OCI-LY7 (cell line): ENCODE data around the gene YTHDF1. TPM values are rescaled to one million over a fixed set of nuclear protein-coding genes. Genes with fewer than 3 reads are reported as not detected.
A peak's percentile ranks its signal among the peaks of the same experiment; 100 is the strongest.
"Not testable (repeated sequence)": the region's sequence is repeated elsewhere in the genome, so short reads cannot be mapped to it uniquely, and the experiment has no call there.

Experiments used
- BruUV-seq: library from RNA; stranded (reverse); fragments of 400-500 nt; replicated peaks from 2 replicates; lab custom pipeline; 2021; lab: Mats Ljungman, UMichigan
- CTCF ChIA-PET: fragments of 300-600 bp; sonication (Branson Sonifier 250); formaldehyde crosslinking; loops from one replicate; lab custom pipeline; 2022; ENCODE audit warnings: antibody characterized with exemption; ENCODE audit not compliant: unreplicated experiment; lab: Charles Lee
- POLR2A ChIA-PET: fragments of 300-600 bp; sonication (Branson Sonifier 250); formaldehyde crosslinking; loops from one replicate; lab custom pipeline; 2022; ENCODE audit warnings: antibody characterized with exemption; lab: Charles Lee
- DNase-seq: peaks from one replicate; pipeline ENCODE4 v3.0.0-alpha.2; 2015; ENCODE audit warnings: low spot score
- H2AFZ ChIP-seq: fragments of 200-600 bp; sonication (generic), shearing (Covaris generic); 2 replicates; pipeline ENCODE4 v1.6.1; 2014; ENCODE audit warnings: mild to moderate bottlenecking, antibody characterized with exemption, low read length, moderate library complexity
- H3K27ac ChIP-seq: fragments of 200-600 bp; sonication (generic); 2 replicates; pipeline ENCODE4 v1.5.1; 2014; ENCODE audit warnings: mixed run types, low read depth, mild to moderate bottlenecking, moderate library complexity, low read length, inconsistent platforms; ENCODE audit not compliant: poor library complexity, severe bottlenecking
- H3K36me3 ChIP-seq: fragments of 200-600 bp; sonication (generic); 2 replicates; pipeline ENCODE4 v1.6.1; 2014; ENCODE audit warnings: mild to moderate bottlenecking, antibody characterized with exemption, low read length, moderate library complexity, mixed read lengths; ENCODE audit not compliant: insufficient read depth
- H3K4me1 ChIP-seq: fragments of 200-600 bp; sonication (generic); 2 replicates; pipeline ENCODE4 v1.5.1; 2014; ENCODE audit warnings: mild to moderate bottlenecking, low read length; ENCODE audit not compliant: insufficient read depth, poor library complexity, severe bottlenecking
- H3K4me2 ChIP-seq: fragments of 200-600 bp; sonication (generic); 2 replicates; pipeline ENCODE4 v1.6.1; 2014; ENCODE audit warnings: mild to moderate bottlenecking, low read length
- H3K4me3 ChIP-seq: fragments of 200-600 bp; sonication (generic); 2 replicates; pipeline ENCODE4 v1.5.1; 2014; ENCODE audit warnings: mild to moderate bottlenecking, low read depth, low read length; ENCODE audit not compliant: poor library complexity, severe bottlenecking
- H3K79me2 ChIP-seq: fragments of 200-600 bp; sonication (generic); 2 replicates; pipeline ENCODE4 v1.6.1; 2016; ENCODE audit warnings: low read depth, mild to moderate bottlenecking, low read length, moderate library complexity, mixed read lengths; ENCODE audit not compliant: insufficient read depth
- H3K9me2 ChIP-seq: fragments of 200-600 bp; sonication (generic); 2 replicates; pipeline ENCODE4 v1.6.1; 2016; ENCODE audit warnings: mild to moderate bottlenecking, low read length, mixed read lengths; ENCODE audit not compliant: insufficient read depth
- H3K9me3 ChIP-seq: fragments of 200-600 bp; sonication (generic); 2 replicates; pipeline ENCODE4 v1.6.1; 2014; ENCODE audit warnings: mild to moderate bottlenecking, mixed run types, low read length, mixed read lengths
- H4K20me1 ChIP-seq: fragments of 200-600 bp; sonication (generic); 2 replicates; pipeline ENCODE4 v1.6.1; 2014; ENCODE audit warnings: mild to moderate bottlenecking, antibody characterized with exemption, low read length, moderate library complexity, mixed read lengths; ENCODE audit not compliant: insufficient read depth
- CTCF ChIP-seq: fragments of 200-600 bp; sonication (generic); conservative IDR thresholded peaks from 2 replicates; pipeline ENCODE4 v1.5.1; 2014; ENCODE audit warnings: mild to moderate bottlenecking, antibody characterized with exemption, low read length, moderate library complexity, mixed read lengths
- EZH2phosphoT487 ChIP-seq: fragments of 200-600 bp; sonication (generic); IDR thresholded peaks from 2 replicates; pipeline ENCODE4 v1.6.1; 2018; ENCODE audit warnings: low read depth, borderline replicate concordance, mild to moderate bottlenecking, mixed run types, antibody characterized with exemption, low read length, moderate library complexity, mixed read lengths
- intact Hi-C: fragments of 100-400 bp; cut with micrococcal nuclease; formaldehyde crosslinking; loops from one replicate; pipeline ENCODE4 v1.10.0; 2022; ENCODE audit not compliant: unreplicated experiment
- total RNA-seq, 2 experiments: library from RNA; depleted of rRNA in 1 of 2; stranded (reverse); fragments of >200 nt in 1 of 2; shearing (Covaris generic) in 1 of 2; gene quantifications; 2 replicates each; pipeline ENCODE4 v1.2.3, GENCODE V29; 2014 to 2022

The YTHDF1 gene
- total RNA-seq, 2 experiments from 2014 or later, result 31.3 to 42.7 TPM

GRCh38 chr20:63158352-63158751 is 57.6 kb downstream of the YTHDF1 start:
- POLR2A ChIA-PET, result no interaction called here
- H3K4me1 ChIP-seq, result no peaks in the 10 kb centered on the region
- no peaks in the 10 kb centered on the region for H3K79me2 ChIP-seq
- intact Hi-C loops, result no loop called here
- no peak overlapping the region for H3K4me2 ChIP-seq
- BruUV-seq, result no TSS peak
- H4K20me1 ChIP-seq, result no peaks in the 10 kb centered on the region
- TF ChIP-seq CTCF (no peak), EZH2phosphoT487 (no peak)
- no peaks in the 10 kb centered on the region for H3K36me3 ChIP-seq
- DNase-seq, result no peak
- no peak overlapping the region for H3K27ac ChIP-seq
- no peak overlapping the region for H3K4me3 ChIP-seq
- no peaks in the 10 kb centered on the region for H3K9me2 ChIP-seq
- CTCF ChIA-PET, result no interaction called here
- H3K9me3 ChIP-seq, result no peaks in the 10 kb centered on the region
- no peak overlapping the region for H2AFZ ChIP-seq

GRCh38 chr20:63157431-63157830 is 58.5 kb downstream of the YTHDF1 start:
- H4K20me1 ChIP-seq, POLR2A ChIA-PET, H3K9me2 ChIP-seq, H3K79me2 ChIP-seq, H3K4me1 ChIP-seq, intact Hi-C loops, H3K4me3 ChIP-seq, BruUV-seq, H3K36me3 ChIP-seq, H3K9me3 ChIP-seq, H2AFZ ChIP-seq, H3K4me2 ChIP-seq, DNase-seq, H3K27ac ChIP-seq: not testable (repeated sequence)
- CTCF ChIA-PET, result interaction anchor here (0.6 kb wide), 1 partner anchor 108 kb away, joined by 3 read pairs; no protein-coding TSS in a partner anchor
- 0 out of 2 replicates have a peak, but pooled peaks have one; percentile 15 for TF ChIP-seq CTCF

- Histone ChIP-seq H3K9me2 (no peaks in the 10 kb centered on the region), H3K79me2 (no peaks in the 10 kb centered on the region), H3K9me3 (no peaks in the 10 kb centered on the region), H3K4me3 (no peak overlapping the region), H3K36me3 (no peaks in the 10 kb centered on the region), H3K4me2 (no peak overlapping the region), H4K20me1 (no peaks in the 10 kb centered on the region), H2AFZ (no peak overlapping the region), H3K4me1 (no peaks in the 10 kb centered on the region), H3K27ac (no peak overlapping the region)
- ChIA-PET CTCF (no interaction called here), POLR2A (no interaction called here)
- intact Hi-C loops, result no loop called here
- no peak for DNase-seq
- TF ChIP-seq CTCF, result no peak
- no peak for TF ChIP-seq EZH2phosphoT487
- no TSS peak for BruUV-seq
Observed at GRCh38 chr20:63156221-63156671, 59.7 kb downstream of the YTHDF1 start.
